G401 (cell line): ENCODE data around the gene DISC1. TPM values are rescaled to one million over a fixed set of nuclear protein-coding genes. Genes with fewer than 3 reads are reported as not detected.

ENCODE experiments used
- DNase-seq: peaks from one replicate; pipeline ENCODE4 v3.0.0-alpha.2; 2015; ENCODE audit warnings: low spot score
- in situ Hi-C: cut with HindIII; loops from 2 replicates; pipeline ENCODE4 v1.10.0; 2016; ENCODE audit warnings: low sequenced_read_pairs, mixed read lengths
- total RNA-seq: library from RNA; depleted of rRNA; stranded (reverse); fragments of >200 nt; shearing (Covaris generic); gene quantifications from 2 replicates; pipeline ENCODE4 v1.2.3, GENCODE V29; 2014

Gene DISC1
- total RNA-seq, 1 experiment from 2014 or later, result 6.1 TPM

- DNase-seq, result no peak
- in situ Hi-C loops, result no loop called here
Measured at GRCh38 chr1:232017759-232018158, 391.2 kb downstream of the DISC1 start.

- in situ Hi-C loops, result no loop called here
- no peak for DNase-seq
Measured at GRCh38 chr1:232018231-232019025, 391.8 kb downstream of the DISC1 start.

GRCh38 chr1:232019026-232019340 is 392.4 kb downstream of the DISC1 start:
- no peak for DNase-seq
- in situ Hi-C loops, result no loop called here

GRCh38 chr1:232020352-232020751 is 393.8 kb downstream of the DISC1 start:
- DNase-seq, result no peak
- in situ Hi-C loops, result no loop called here

GRCh38 chr1:232029315-232029714 is 402.7 kb downstream of the DISC1 start:
- no peak for DNase-seq
- in situ Hi-C loops, result no loop called here

- in situ Hi-C loops, result no loop called here
- DNase-seq, result no peak
Measured at GRCh38 chr1:232031156-232031555, 404.6 kb downstream of the DISC1 start.

- in situ Hi-C loops, result no loop called here
- DNase-seq, result no peak
Measured at GRCh38 chr1:232033285-232033684, 406.7 kb downstream of the DISC1 start.

GRCh38 chr1:232034556-232034955 is 408.0 kb downstream of the DISC1 start:
- DNase-seq, result no peak
- in situ Hi-C loops, result no loop called here

- DNase-seq, result peak; percentile 70
- in situ Hi-C loops, result no loop called here
Measured at GRCh38 chr1:232036181-232036933, 409.8 kb downstream of the DISC1 start.

- DNase-seq, result no peak
- in situ Hi-C loops, result no loop called here
Measured at GRCh38 chr1:232037774-232038388, 411.3 kb downstream of the DISC1 start.

GRCh38 chr1:232038706-232039677 is 412.4 kb downstream of the DISC1 start:
- DNase-seq, result peak; percentile 95
- in situ Hi-C loops, result no loop called here

GRCh38 chr1:232040260-232040659 is 413.7 kb downstream of the DISC1 start:
- in situ Hi-C loops, result no loop called here
- no peak for DNase-seq

- in situ Hi-C loops, result no loop called here
- DNase-seq, result no peak
Measured at GRCh38 chr1:232044728-232045127, 418.1 kb downstream of the DISC1 start.

- DNase-seq, result no peak
- in situ Hi-C loops, result no loop called here
Measured at GRCh38 chr1:232045139-232045994, 418.8 kb downstream of the DISC1 start.

- in situ Hi-C loops, result no loop called here
- no peak for DNase-seq
Measured at GRCh38 chr1:232046451-232047306, 420.1 kb downstream of the DISC1 start.

- in situ Hi-C loops, result no loop called here
- no peak for DNase-seq
Measured at GRCh38 chr1:232047473-232047872, 420.9 kb downstream of the DISC1 start.

GRCh38 chr1:232048481-232048880 is 421.9 kb downstream of the DISC1 start:
- no peak for DNase-seq
- in situ Hi-C loops, result no loop called here
